ENCODE measurements around the gene UNC5A. TPM values are rescaled to one million over a fixed set of nuclear protein-coding genes. Genes with fewer than 3 reads are reported as not detected.

UNC5A gene
- total and polyA plus RNA-seq, 4 donors: not detected

- no peak for DNase-seq
- Histone ChIP-seq H3K4me3 (ENCODE audit: low read length in 2 of 2) (no peak overlapping the region), H3K27me3 (ENCODE audit: control insufficient read depth in 1 of 2, insufficient read depth in 2 of 2, low read length in 1 of 2) (no peaks in the 10 kb centered on the region), H3K27ac (ENCODE audit: low read depth in 1 of 2, low read length in 2 of 2) (no peak overlapping the region), H3K4me1 (ENCODE audit: control insufficient read depth in 1 of 2, insufficient read depth in 2 of 2, low read length in 2 of 2) (no peaks in the 10 kb centered on the region), H3K9me3 (ENCODE audit: control insufficient read depth, low read length) (no peaks in the 10 kb centered on the region), H3K36me3 (ENCODE audit: control insufficient read depth in 1 of 2, insufficient read depth in 2 of 2, low read length in 1 of 2) (no peaks in the 10 kb centered on the region)
- WGBS, 2 donors: 66 to 70% methylated on average over 3 of the region's 3 CpGs
- no peak for ATAC-seq (ENCODE audit: low FRiP score)
- intact Hi-C loops (cut with DNase I): no loop called here
These were observed 82.3 kb downstream of the UNC5A start for GRCh38 chr5:176892663-176893062.

GRCh38 chr5:176894298-176894697 is 83.9 kb downstream of the UNC5A start:
- no peak for ATAC-seq (ENCODE audit: low FRiP score)
- no peak overlapping the region for H3K27ac ChIP-seq (ENCODE audit: low read depth in 1 of 2, low read length in 2 of 2)
- H3K36me3 ChIP-seq (ENCODE audit: control insufficient read depth in 1 of 2, insufficient read depth in 2 of 2, low read length in 1 of 2): no peaks in the 10 kb centered on the region
- no peaks in the 10 kb centered on the region for H3K9me3 ChIP-seq (ENCODE audit: control insufficient read depth, low read length)
- 88 to 91% methylated on average over 6 of the region's 6 CpGs for WGBS, 2 donors
- peak in 1 of 2 donors; percentile 42 for DNase-seq
- H3K4me1 ChIP-seq (ENCODE audit: control insufficient read depth in 1 of 2, insufficient read depth in 2 of 2, low read length in 2 of 2): no peaks in the 10 kb centered on the region
- H3K4me3 ChIP-seq (ENCODE audit: low read length in 2 of 2): no peak overlapping the region
- intact Hi-C loops (cut with DNase I): no loop called here
- no peaks in the 10 kb centered on the region for H3K27me3 ChIP-seq (ENCODE audit: control insufficient read depth in 1 of 2, insufficient read depth in 2 of 2, low read length in 1 of 2)

DNA sequence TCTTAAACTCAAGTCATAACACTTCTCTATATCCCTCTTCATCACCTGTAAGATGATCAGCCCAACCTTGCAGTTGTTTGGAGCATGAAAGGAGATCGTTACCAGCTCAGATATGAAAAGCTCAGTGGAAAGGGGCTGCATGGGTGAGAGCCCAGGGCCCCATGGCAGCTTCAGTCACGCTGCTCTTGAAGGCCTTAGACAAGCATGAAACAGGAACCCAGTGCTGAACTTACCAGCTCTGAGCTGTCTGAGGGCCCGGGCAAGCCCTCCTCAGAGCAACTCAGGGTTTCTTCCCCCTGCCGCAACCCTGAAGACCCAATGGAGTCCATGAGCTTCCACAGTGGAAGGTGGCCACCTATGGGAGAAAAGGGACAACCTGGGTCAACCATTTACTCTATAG is 85.5 kb downstream of the UNC5A start:
- intact Hi-C loops (cut with DNase I): no loop called here
- H3K9me3 ChIP-seq (ENCODE audit: control insufficient read depth, low read length): no peaks in the 10 kb centered on the region
- no peak overlapping the region for H3K27ac ChIP-seq (ENCODE audit: low read depth in 1 of 2, low read length in 2 of 2)
- DNase-seq: no peak
- no peak for ATAC-seq (ENCODE audit: low FRiP score)
- H3K4me3 ChIP-seq (ENCODE audit: low read length in 2 of 2): no peak overlapping the region
- no peaks in the 10 kb centered on the region for H3K36me3 ChIP-seq (ENCODE audit: control insufficient read depth in 1 of 2, insufficient read depth in 2 of 2, low read length in 1 of 2)
- no peaks in the 10 kb centered on the region for H3K27me3 ChIP-seq (ENCODE audit: control insufficient read depth in 1 of 2, insufficient read depth in 2 of 2, low read length in 1 of 2)
- H3K4me1 ChIP-seq (ENCODE audit: control insufficient read depth in 1 of 2, insufficient read depth in 2 of 2, low read length in 2 of 2): no peaks in the 10 kb centered on the region
- WGBS, 2 donors: 84 to 86% methylated on average over 4 of the region's 4 CpGs

- ATAC-seq (ENCODE audit: low FRiP score): no peak
- intact Hi-C loops (cut with DNase I): no loop called here
These were observed 86.9 kb downstream of the UNC5A start for GRCh38 chr5:176897263-176897662.

GRCh38 chr5:176899296-176899891 is 89.0 kb downstream of the UNC5A start, which contains the start of gene HK3:
Gene HK3 (minus strand): TSS chr5:176899346. CDS start chr5:176896159, 3,187 bp downstream.
- Histone ChIP-seq H3K4me1 (ENCODE audit: control insufficient read depth in 1 of 2, insufficient read depth in 2 of 2, low read length in 2 of 2) (no peaks in the 10 kb centered on the region), H3K27me3 (ENCODE audit: control insufficient read depth in 1 of 2, insufficient read depth in 2 of 2, low read length in 1 of 2) (no peaks in the 10 kb centered on the region), H3K9me3 (ENCODE audit: control insufficient read depth, low read length) (no peaks in the 10 kb centered on the region), H3K36me3 (ENCODE audit: control insufficient read depth in 1 of 2, insufficient read depth in 2 of 2, low read length in 1 of 2) (peaks cover 4 to 5% of the 10 kb centered on the region in 2 donors), H3K27ac (ENCODE audit: low read depth in 1 of 2, low read length in 2 of 2) (no peak within 1 kb of the TSS), H3K4me3 (ENCODE audit: low read length in 2 of 2) (no peak within 1 kb of the TSS)
- 74 to 77% methylated on average over 9 of the region's 9 CpGs for WGBS, 2 donors
- DNase-seq: peak in 1 of 2 donors; percentile 57
- intact Hi-C loops (cut with DNase I): no loop called here
- ATAC-seq (ENCODE audit: low FRiP score): no peak

More at GRCh38 chr5:176897263-176897662, 86.9 kb downstream of the UNC5A start:
- Histone ChIP-seq H3K4me3 (ENCODE audit: low read length in 2 of 2) (no peak overlapping the region), H3K36me3 (ENCODE audit: control insufficient read depth in 1 of 2, insufficient read depth in 2 of 2, low read length in 1 of 2) (no peaks in the 10 kb centered on the region), H3K4me1 (ENCODE audit: control insufficient read depth in 1 of 2, insufficient read depth in 2 of 2, low read length in 2 of 2) (no peaks in the 10 kb centered on the region), H3K9me3 (ENCODE audit: control insufficient read depth, low read length) (no peaks in the 10 kb centered on the region), H3K27me3 (ENCODE audit: control insufficient read depth in 1 of 2, insufficient read depth in 2 of 2, low read length in 1 of 2) (no peaks in the 10 kb centered on the region), H3K27ac (ENCODE audit: low read depth in 1 of 2, low read length in 2 of 2) (no peak overlapping the region)
- no peak for DNase-seq
- 47 to 57% methylated on average over 3 of the region's 3 CpGs for WGBS, 2 donors

DNA sequence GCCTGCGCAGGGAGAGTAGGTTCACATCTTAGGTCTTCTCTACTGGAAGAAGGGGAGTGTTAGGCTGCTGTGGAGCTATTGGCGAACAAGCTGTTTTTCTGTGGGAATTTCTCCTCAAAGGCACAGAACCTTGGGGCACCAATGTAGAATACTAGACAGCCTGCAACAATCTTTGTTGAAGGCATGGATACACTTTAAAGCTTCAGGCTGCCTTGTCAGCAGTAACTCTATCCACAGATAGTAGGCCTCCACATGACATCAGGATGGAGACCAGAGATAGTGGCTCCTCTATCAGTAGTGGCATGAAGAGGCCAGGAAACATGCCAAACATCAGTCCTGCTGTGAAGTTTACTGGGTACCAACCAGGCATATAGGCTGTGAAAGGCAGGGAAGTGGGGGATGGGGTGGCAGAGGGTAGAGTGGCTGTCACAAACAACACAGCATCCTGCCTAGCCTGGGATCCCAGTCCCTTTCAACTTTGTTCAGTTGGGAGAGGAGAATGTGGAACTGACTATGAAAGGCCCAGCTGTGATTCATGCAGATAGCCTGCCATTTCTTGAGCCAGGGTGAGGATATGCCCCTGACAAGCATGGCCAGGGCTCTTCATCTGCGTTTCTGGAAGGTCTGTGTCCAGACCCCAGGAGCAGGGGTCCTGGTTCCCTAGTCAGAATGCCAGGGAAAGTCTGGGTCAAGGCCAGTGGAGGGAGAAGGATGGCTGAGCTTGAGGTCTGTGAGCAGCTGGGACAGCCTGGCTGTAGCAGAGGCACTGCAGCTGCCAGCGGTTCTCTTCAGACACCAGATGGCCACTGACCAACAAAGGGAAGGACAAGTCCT is 89.8 kb downstream of the UNC5A start:
- DNase-seq: no peak
- intact Hi-C loops (cut with DNase I): no loop called here
- Histone ChIP-seq H3K27me3 (ENCODE audit: control insufficient read depth in 1 of 2, insufficient read depth in 2 of 2, low read length in 1 of 2) (no peaks in the 10 kb centered on the region), H3K27ac (ENCODE audit: low read depth in 1 of 2, low read length in 2 of 2) (no peak overlapping the region), H3K4me3 (ENCODE audit: low read length in 2 of 2) (no peak overlapping the region), H3K4me1 (ENCODE audit: control insufficient read depth in 1 of 2, insufficient read depth in 2 of 2, low read length in 2 of 2) (no peaks in the 10 kb centered on the region), H3K36me3 (ENCODE audit: control insufficient read depth in 1 of 2, insufficient read depth in 2 of 2, low read length in 1 of 2) (peaks cover 7 to 10% of the 10 kb centered on the region in 2 donors), H3K9me3 (ENCODE audit: control insufficient read depth, low read length) (no peaks in the 10 kb centered on the region)
- 82 to 93% methylated on average over 4 of the region's 4 CpGs for WGBS, 2 donors
- no peak for ATAC-seq (ENCODE audit: low FRiP score)

GRCh38 chr5:176900780-176901204 is 90.4 kb downstream of the UNC5A start:
- ATAC-seq (ENCODE audit: low FRiP score): no peak
- Histone ChIP-seq H3K4me1 (ENCODE audit: control insufficient read depth in 1 of 2, insufficient read depth in 2 of 2, low read length in 2 of 2) (no peaks in the 10 kb centered on the region), H3K9me3 (ENCODE audit: control insufficient read depth, low read length) (no peaks in the 10 kb centered on the region), H3K27ac (ENCODE audit: low read depth in 1 of 2, low read length in 2 of 2) (no peak overlapping the region), H3K4me3 (ENCODE audit: low read length in 2 of 2) (no peak overlapping the region), H3K36me3 (ENCODE audit: control insufficient read depth in 1 of 2, insufficient read depth in 2 of 2, low read length in 1 of 2) (peaks cover 9 to 11% of the 10 kb centered on the region in 2 donors), H3K27me3 (ENCODE audit: control insufficient read depth in 1 of 2, insufficient read depth in 2 of 2, low read length in 1 of 2) (no peaks in the 10 kb centered on the region)
- intact Hi-C loops (cut with DNase I): no loop called here
- no peak for DNase-seq
- WGBS, 2 donors: 78 to 80% methylated on average over 7 of the region's 7 CpGs

DNA sequence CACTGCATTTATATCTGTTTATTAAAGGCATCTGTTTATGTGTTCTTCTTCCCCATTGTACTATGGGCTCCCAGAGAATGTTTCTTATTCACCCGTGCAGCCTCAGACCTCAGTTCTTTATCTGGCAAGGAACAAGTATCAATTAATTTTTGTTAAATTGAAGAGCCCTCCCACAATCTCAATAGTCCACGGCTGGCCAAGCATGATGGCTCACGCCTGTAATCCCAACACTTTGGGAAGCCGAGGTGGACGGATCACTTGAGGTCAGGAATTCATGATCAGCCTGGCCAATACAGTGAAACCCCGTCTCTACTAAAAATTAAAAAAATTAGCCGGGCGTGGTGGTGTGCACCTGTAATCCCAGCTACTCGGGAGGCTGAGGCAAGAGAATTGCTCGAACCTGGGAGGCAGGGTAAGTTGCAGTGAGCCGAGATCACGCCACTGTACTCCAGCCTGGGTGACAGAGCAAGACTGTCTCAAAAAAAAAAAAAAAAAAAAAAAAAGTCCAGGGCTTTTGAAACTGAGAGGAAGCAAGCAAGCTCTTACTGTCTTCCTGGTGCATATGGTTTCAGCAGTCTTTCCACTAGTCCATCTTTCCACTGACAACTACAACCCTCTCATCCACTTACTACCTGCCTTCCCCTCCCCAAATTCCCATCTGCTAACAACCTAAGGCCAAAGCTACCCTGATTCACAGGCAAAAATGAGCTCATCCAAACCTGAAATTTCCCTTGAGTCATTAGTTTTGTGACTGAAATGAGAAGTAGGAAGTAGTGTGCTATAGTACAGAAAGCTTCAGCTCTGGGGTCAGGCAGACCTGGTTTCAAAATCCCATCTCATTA is 91.1 kb downstream of the UNC5A start:
- H3K27me3 ChIP-seq (ENCODE audit: control insufficient read depth in 1 of 2, insufficient read depth in 2 of 2, low read length in 1 of 2): no peaks in the 10 kb centered on the region
- ATAC-seq (ENCODE audit: low FRiP score) (no peak), DNase-seq (no peak)
- WGBS, 2 donors: 90 to 93% methylated on average over 12 of the region's 12 CpGs
- peaks cover 12 to 15% of the 10 kb centered on the region in 2 donors for H3K36me3 ChIP-seq (ENCODE audit: control insufficient read depth in 1 of 2, insufficient read depth in 2 of 2, low read length in 1 of 2)
- no peak overlapping the region for H3K4me3 ChIP-seq (ENCODE audit: low read length in 2 of 2)
- intact Hi-C loops (cut with DNase I): no loop called here
- H3K4me1 ChIP-seq (ENCODE audit: control insufficient read depth in 1 of 2, insufficient read depth in 2 of 2, low read length in 2 of 2): no peaks in the 10 kb centered on the region
- no peak overlapping the region for H3K27ac ChIP-seq (ENCODE audit: low read depth in 1 of 2, low read length in 2 of 2)
- no peaks in the 10 kb centered on the region for H3K9me3 ChIP-seq (ENCODE audit: control insufficient read depth, low read length)

All from aorta (tissue), 5 donors.